ENCODE results near the gene TACC2. TPM values are rescaled to one million over a fixed set of nuclear protein-coding genes. Genes with fewer than 3 reads are reported as not detected.

TACC2 gene
- total and polyA plus RNA-seq, 2 donors (not counting 3 experiments of a cell fraction or from before 2014, with no cell fraction given): 14.4 to 46.2 TPM

DNA sequence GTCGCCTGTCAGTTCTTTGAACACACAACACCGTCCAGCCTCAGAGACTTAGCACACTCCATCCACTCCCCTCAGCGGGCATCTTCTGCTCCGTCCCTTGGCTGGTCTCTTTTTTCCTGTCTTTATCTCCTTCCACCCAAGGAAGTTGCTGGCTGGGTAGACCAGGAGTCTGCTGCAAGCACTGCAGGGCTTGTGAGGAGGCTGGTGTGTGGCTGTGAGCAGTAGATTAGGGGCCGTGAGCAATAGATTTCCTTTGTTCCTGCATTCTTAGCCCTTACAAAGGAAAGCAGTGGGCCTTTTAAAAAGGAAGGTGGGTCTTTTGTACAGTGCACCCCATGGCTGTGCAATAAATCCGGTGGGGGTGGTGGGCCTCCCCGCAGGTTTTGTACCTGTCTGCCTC, 181.8 kb downstream of the TACC2 start:
- no TSS peak for BruUV-seq (replicated peaks)
- POLR2A ChIA-PET: no interaction called here
- Histone ChIP-seq H3K36me3 (ENCODE audit: control insufficient read depth in 2 of 2, extremely low read depth in 1 of 2, insufficient read depth in 2 of 2, low read length in 2 of 2) (no peaks in the 10 kb centered on the region), H3K27ac (ENCODE audit: insufficient read depth, low read depth, low read length) (no peak overlapping the region), H3K4me3 (replicated peaks in 1 of 3; ENCODE audit: insufficient read depth in 1 of 3, low read depth in 1 of 3, low read length in 3 of 3) (no peak overlapping the region), H3K9me3 (replicated peaks; ENCODE audit: control insufficient read depth, insufficient read depth, low read length) (no peaks in the 10 kb centered on the region), H3K4me1 (ENCODE audit: control insufficient read depth, extremely low read depth, insufficient read depth, low read length) (peaks cover 5% of the 10 kb centered on the region), H3K9me1 (replicated peaks; ENCODE audit: control insufficient read depth, extremely low read depth, insufficient read depth, low read length) (no peaks in the 10 kb centered on the region), H3K27me3 (ENCODE audit: control insufficient read depth in 2 of 2, insufficient read depth in 2 of 2, low read length in 2 of 2) (no peaks in the 10 kb centered on the region), H2AFZ (ENCODE audit: low read depth, low read length) (no peak overlapping the region), H3K79me2 (ENCODE audit: control insufficient read depth, insufficient read depth, low read length) (no peaks in the 10 kb centered on the region), H3K4me2 (ENCODE audit: insufficient read depth, low read length) (no peak overlapping the region), H3K9ac (replicated peaks; ENCODE audit: extremely low read depth, insufficient read depth, low read length) (no peak overlapping the region), H4K20me1 (replicated peaks; ENCODE audit: control insufficient read depth, extremely low read depth, insufficient read depth, low read length) (no peaks in the 10 kb centered on the region)
- DNase-seq (ENCODE audit: low read depth, low spot score): no peak
- dilution Hi-C loops (cut with MboI; ENCODE audit: extremely low pct_ligation_motif_present, low sequenced_read_pairs) (no loop called here), intact Hi-C loops (cut with micrococcal nuclease) (no loop called here)
- TF ChIP-seq, protein P1, sequence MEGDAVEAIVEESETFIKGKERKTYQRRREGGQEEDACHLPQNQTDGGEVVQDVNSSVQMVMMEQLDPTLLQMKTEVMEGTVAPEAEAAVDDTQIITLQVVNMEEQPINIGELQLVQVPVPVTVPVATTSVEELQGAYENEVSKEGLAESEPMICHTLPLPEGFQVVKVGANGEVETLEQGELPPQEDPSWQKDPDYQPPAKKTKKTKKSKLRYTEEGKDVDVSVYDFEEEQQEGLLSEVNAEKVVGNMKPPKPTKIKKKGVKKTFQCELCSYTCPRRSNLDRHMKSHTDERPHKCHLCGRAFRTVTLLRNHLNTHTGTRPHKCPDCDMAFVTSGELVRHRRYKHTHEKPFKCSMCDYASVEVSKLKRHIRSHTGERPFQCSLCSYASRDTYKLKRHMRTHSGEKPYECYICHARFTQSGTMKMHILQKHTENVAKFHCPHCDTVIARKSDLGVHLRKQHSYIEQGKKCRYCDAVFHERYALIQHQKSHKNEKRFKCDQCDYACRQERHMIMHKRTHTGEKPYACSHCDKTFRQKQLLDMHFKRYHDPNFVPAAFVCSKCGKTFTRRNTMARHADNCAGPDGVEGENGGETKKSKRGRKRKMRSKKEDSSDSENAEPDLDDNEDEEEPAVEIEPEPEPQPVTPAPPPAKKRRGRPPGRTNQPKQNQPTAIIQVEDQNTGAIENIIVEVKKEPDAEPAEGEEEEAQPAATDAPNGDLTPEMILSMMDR (IDR thresholded peaks at IDR 0.05; ENCODE audit: extremely low read depth in 1 of 2, insufficient read depth in 1 of 2, low read depth in 1 of 2, low read length in 2 of 2): no peak
- TF ChIP-seq POLR2A (IDR thresholded peaks at IDR 0.05; ENCODE audit: low read depth, low read length) (no peak), JUN (IDR thresholded peaks at IDR 0.05; ENCODE audit: borderline replicate concordance, insufficient read depth, insufficient read length, low read depth) (no peak), GATA2 (IDR thresholded peaks at IDR 0.05; ENCODE audit: insufficient read depth, insufficient read length, low read depth, low read length) (no peak), POLR2AphosphoS5 (IDR thresholded peaks at IDR 0.05; ENCODE audit: insufficient read depth, low read depth, low read length) (no peak), FOS (IDR thresholded peaks at IDR 0.05; ENCODE audit: borderline replicate concordance, insufficient read depth, low read length) (no peak), MYC (IDR thresholded peaks at IDR 0.05; ENCODE audit: low read depth, low read length) (no peak), EZH2 (IDR thresholded peaks at IDR 0.05; ENCODE audit: borderline replicate concordance, low read depth, low read length, severe bottlenecking) (no peak)
- TF ChIP-seq, protein P2, sequence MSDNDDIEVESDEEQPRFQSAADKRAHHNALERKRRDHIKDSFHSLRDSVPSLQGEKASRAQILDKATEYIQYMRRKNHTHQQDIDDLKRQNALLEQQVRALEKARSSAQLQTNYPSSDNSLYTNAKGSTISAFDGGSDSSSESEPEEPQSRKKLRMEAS (IDR thresholded peaks at IDR 0.05; ENCODE audit: insufficient read depth, insufficient read length): no peak
- CTCF ChIA-PET: no interaction called here
- no peak for FAIRE-seq
